Heart left ventricle (tissue), 16 donors: ENCODE measurements around the gene MRPL49. TPM values are rescaled to one million over a fixed set of nuclear protein-coding genes. Genes with fewer than 3 reads are reported as not detected.

Experiments used
- ATAC-seq, 4 donors: fragments of 200-7000 bp; cut with Tn5 transposase; one replicate each; pipeline ENCODE4 v1.9.1; 2020 to 2022; ENCODE audit warnings: moderate library complexity in 4 of 4, mild to moderate bottlenecking in 3 of 4, moderate number of reproducible peaks in 1 of 4
- DNase-seq, 5 donors: peaks; one replicate each; pipeline ENCODE4 v3.0.0-alpha.2; 2020
- H3K27ac ChIP-seq, 12 donors: fragments of 200-600 bp; sonication (generic) in 4 of 12; one replicate each; pipeline versions ENCODE4 v1.5.0 to v1.8.0; 2016 to 2022; ENCODE audit warnings: mild to moderate bottlenecking in 2 of 12
- H3K27me3 ChIP-seq, 9 donors: fragments of 200-600 bp; sonication (generic) in 2 of 9; one replicate each; pipeline versions ENCODE4 v1.5.1 to v1.8.0; 2016 to 2022; ENCODE audit warnings: mild to moderate bottlenecking in 3 of 9
- H3K36me3 ChIP-seq, 9 donors: fragments of 200-600 bp; sonication (generic) in 2 of 9; one replicate each; pipeline versions ENCODE4 v1.5.0 to v1.8.0; 2018 to 2022; ENCODE audit warnings: mild to moderate bottlenecking in 2 of 9
- H3K4me1 ChIP-seq, 12 donors: fragments of 200-600 bp; sonication (generic) in 4 of 12; one replicate each; pipeline versions ENCODE4 v1.5.0 to v1.8.0; 2016 to 2022; ENCODE audit warnings: mild to moderate bottlenecking in 3 of 12
- H3K4me3 ChIP-seq, 12 donors: fragments of 200-600 bp; sonication (generic) in 4 of 12; one replicate each; pipeline versions ENCODE4 v1.5.0 to v1.8.0; 2017 to 2022; ENCODE audit warnings: mild to moderate bottlenecking in 9 of 12, moderate library complexity in 4 of 12
- H3K9me3 ChIP-seq, 12 donors: fragments of 200-600 bp; sonication (generic) in 4 of 12; one replicate each; pipeline versions ENCODE4 v1.5.0 to v1.8.0; 2016 to 2022; ENCODE audit warnings: mild to moderate bottlenecking in 1 of 12
- POLR2A ChIP-seq, 2 donors: fragments of 450-650 bp; IDR thresholded peaks; one replicate each; pipeline ENCODE4 v1.6.1; 2017; ENCODE audit warnings: antibody characterized with exemption in 2 of 2, mild to moderate bottlenecking in 2 of 2, moderate library complexity in 2 of 2
- WGBS, 4 donors: extraction: QIAGEN DNeasy Blood & Tissue Kit in 2 of 4; methylation state at CpG; one replicate each; pipeline versions ENCODE4 v1.1.5 to v1.1.7; 2013 to 2018; 5-methylcytosine and 5-hydroxymethylcytosine counted together
- intact Hi-C, 10 donors: fragments of 100-400 bp; cut with DNase I; formaldehyde crosslinking; loops; one replicate each; pipeline versions ENCODE4 v1.11.1 to v1.14.2; 2022
- polyA plus RNA-seq, 2 donors: library from polyadenylated mRNA; stranded (reverse); fragments of 200-250 nt; gene quantifications; one replicate each; pipeline ENCODE4 v1.2.3, GENCODE V29; 2013
- total RNA-seq, 9 donors: library from RNA; depleted of rRNA in 2 of 9; stranded (reverse); fragments of >200 nt in 2 of 9; fragmentation: NEBNext Ultra II Directional in 3 of 9; extraction: Animal tissue kit (Norgen Biotek cat#: 25700) in 3 of 9; gene quantifications; one replicate each; pipeline versions ENCODE4 v1.1.0 to v1.2.4, GENCODE V29; 2016 to 2023
- TF ChIP-seq, protein P1 (sequence below), 12 donors: fragments of 200-600 bp; sonication (generic) in 4 of 12; IDR thresholded peaks; one replicate each; pipeline versions ENCODE4 v1.5.0 to v1.8.0; 2018 to 2022; ENCODE audit warnings: antibody characterized with exemption in 12 of 12, mild to moderate bottlenecking in 5 of 12
- donor health status: ischemic (EF 13 %, LVEDD 7.1; RV severe dilation, severe dysfunction).
- donor health status: healthy with polysubstance abuse.
- donor health status: DM: no; HTN: yes; CAD: no.
- donor health status: DM: no; HTN: no; CAD: no.
- donor health status: ischemic (EF 25% LVEDD 6.9; RV normal size, moderate dysfunction).
- donor health status: ischemic (EF 25% LVEDD 5.7; RV mildly dilated, moderate dysfunction).
- donor health status: healthy.
- donor health status: DM: yes; HTN: yes; CAD: no.
- donor health status: ischemic (EF 35%, LVEDD 5.7; RV mildly dilated, moderate dysfunction).
- donor health status: nonischemic (EF 11% LVEDD 7.7; RV severe dilation, severe dysfunction).
- donor health status: DM: yes; HTN: yes; CAD: no.
- donor health status: PGD.
- donor health status: ischemic (EF 29% LVEDD 5.4; RV normal size, mild dysfunction).
- donor health status: nonischemic (EF 23%, LVEDD 6.1; RV moderate dilation, normal function).

Gene MRPL49
- total and polyA plus RNA-seq, 11 donors = 13.7 to 66.6 (median 42.1) TPM

- no peak for ATAC-seq
- no peak overlapping the region for H3K27ac ChIP-seq
- H3K36me3 ChIP-seq = peaks cover 0 to 67% (median 65%) of the 10 kb centered on the region in 9 donors
- no peaks in the 10 kb centered on the region for H3K9me3 ChIP-seq
- H3K27me3 ChIP-seq = no peaks in the 10 kb centered on the region
- H3K4me1 ChIP-seq = peaks cover 0 to 34% (median 26%) of the 10 kb centered on the region in 12 donors
- 70 to 90% (median 83%) methylated on average over 2 to 3 of the region's 3 CpGs for WGBS, 4 donors
- TF ChIP-seq, protein P1, sequence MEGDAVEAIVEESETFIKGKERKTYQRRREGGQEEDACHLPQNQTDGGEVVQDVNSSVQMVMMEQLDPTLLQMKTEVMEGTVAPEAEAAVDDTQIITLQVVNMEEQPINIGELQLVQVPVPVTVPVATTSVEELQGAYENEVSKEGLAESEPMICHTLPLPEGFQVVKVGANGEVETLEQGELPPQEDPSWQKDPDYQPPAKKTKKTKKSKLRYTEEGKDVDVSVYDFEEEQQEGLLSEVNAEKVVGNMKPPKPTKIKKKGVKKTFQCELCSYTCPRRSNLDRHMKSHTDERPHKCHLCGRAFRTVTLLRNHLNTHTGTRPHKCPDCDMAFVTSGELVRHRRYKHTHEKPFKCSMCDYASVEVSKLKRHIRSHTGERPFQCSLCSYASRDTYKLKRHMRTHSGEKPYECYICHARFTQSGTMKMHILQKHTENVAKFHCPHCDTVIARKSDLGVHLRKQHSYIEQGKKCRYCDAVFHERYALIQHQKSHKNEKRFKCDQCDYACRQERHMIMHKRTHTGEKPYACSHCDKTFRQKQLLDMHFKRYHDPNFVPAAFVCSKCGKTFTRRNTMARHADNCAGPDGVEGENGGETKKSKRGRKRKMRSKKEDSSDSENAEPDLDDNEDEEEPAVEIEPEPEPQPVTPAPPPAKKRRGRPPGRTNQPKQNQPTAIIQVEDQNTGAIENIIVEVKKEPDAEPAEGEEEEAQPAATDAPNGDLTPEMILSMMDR (IDR thresholded peaks at IDR 0.05) = no peak
- TF ChIP-seq POLR2A (IDR thresholded peaks at IDR 0.05) = no peak
- no peak for DNase-seq
- intact Hi-C loops = no loop called here
- no peak overlapping the region for H3K4me3 ChIP-seq
These were observed 9.3 kb downstream of the MRPL49 start for GRCh38 chr11:65131417-65131776.

DNA sequence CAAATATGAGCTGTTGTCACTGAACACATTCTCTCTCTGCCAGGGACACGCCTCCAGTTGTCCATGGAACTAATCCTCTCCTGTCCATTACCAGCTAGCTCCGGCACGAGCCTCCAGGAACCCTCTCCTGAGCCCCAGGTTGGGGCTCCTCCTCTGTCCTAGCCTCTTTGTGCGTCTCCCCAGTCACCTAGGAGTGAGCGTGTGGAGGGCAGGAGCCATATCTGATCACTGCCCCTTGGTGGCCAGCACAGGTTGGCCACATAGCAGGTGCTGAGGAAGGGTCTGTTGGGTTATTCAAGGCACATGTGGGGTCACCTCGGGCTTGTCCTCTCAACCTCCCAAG lies 9.7 kb downstream of the MRPL49 start:
- Histone ChIP-seq H3K36me3 (peaks cover 0 to 63% (median 60%) of the 10 kb centered on the region in 9 donors), H3K9me3 (no peaks in the 10 kb centered on the region), H3K27ac (no peak overlapping the region), H3K4me1 (peaks cover 0 to 34% (median 26%) of the 10 kb centered on the region in 12 donors), H3K4me3 (no peak overlapping the region), H3K27me3 (no peaks in the 10 kb centered on the region)
- no peak for ATAC-seq
- intact Hi-C loops = no loop called here
- no peak for TF ChIP-seq POLR2A (IDR thresholded peaks at IDR 0.05)
- TF ChIP-seq, protein P1 (IDR thresholded peaks at IDR 0.05) = no peak
- DNase-seq = no peak
- WGBS, 4 donors = 83 to 89% (median 85%) methylated on average over 5 to 6 of the region's 6 CpGs

DNA sequence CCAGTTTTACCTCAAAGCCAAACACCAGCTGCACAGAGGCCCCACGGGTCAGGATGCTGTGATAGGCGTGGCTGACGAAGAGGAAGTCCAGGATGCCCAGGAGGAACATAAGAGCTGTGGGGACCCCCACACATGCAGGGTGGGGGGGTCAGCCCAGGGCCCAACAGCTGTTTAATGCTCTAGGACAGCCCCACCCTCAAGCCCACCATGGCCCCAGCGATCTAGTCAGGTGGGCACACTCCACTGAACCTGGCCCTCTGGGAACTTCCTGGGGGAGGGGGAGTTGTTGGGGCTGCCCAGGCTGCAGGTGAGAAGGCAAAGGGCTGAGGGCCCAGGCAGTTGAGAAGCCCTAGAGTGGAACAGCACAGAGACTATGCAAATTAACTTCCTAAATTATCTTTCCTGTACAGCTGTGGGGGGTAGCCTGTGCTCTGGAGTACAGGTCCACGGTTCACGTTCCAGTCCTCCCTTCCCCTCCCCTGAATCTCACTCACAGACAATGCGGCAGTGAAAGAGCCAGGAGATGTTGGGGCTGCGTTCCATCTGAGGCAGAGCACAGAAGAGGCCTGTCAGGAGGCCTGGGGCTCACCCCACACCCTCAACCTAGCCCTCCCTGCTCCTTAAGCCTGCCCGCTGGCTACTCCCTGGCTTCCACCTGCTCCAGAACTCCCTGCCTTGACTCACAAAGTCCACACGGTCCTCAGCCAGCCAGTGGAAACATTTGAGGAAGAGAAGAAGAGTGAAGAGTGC lies 10.3 kb downstream of the MRPL49 start:
- no peak for ATAC-seq
- no peaks in the 10 kb centered on the region for H3K27me3 ChIP-seq
- WGBS, 4 donors = 66 to 80% (median 72%) methylated on average over 6 to 10 of the region's 10 CpGs
- H3K36me3 ChIP-seq = peaks cover 0 to 57% (median 55%) of the 10 kb centered on the region in 9 donors
- H3K4me3 ChIP-seq = peak overlapping the region in 4 of 12 donors; percentile 89 to 98 (median 94)
- TF ChIP-seq POLR2A (IDR thresholded peaks at IDR 0.05) = no peak
- H3K4me1 ChIP-seq = peaks cover 0 to 34% (median 26%) of the 10 kb centered on the region in 12 donors
- intact Hi-C loops = no loop called here
- H3K9me3 ChIP-seq = no peaks in the 10 kb centered on the region
- peak in 2 of 5 donors; percentile 6 to 18 for DNase-seq
- H3K27ac ChIP-seq = no peak overlapping the region

GRCh38 chr11:65132988-65133700 lies 11.0 kb downstream of the MRPL49 start:
- Histone ChIP-seq H3K9me3 (no peaks in the 10 kb centered on the region), H3K27ac (peak overlapping the region in 10 of 12 donors; percentile 94 to 99 (median 98)), H3K27me3 (no peaks in the 10 kb centered on the region), H3K4me1 (peaks cover 0 to 34% (median 26%) of the 10 kb centered on the region in 12 donors), H3K36me3 (peaks cover 0 to 50% (median 47%) of the 10 kb centered on the region in 9 donors), H3K4me3 (peak overlapping the region; percentile 63 to 98 (median 89))
- DNase-seq = peak in 2 of 5 donors; percentile 19 to 28
- no peak for ATAC-seq
- intact Hi-C loops = no loop called here
- TF ChIP-seq POLR2A (IDR thresholded peaks at IDR 0.05) = no peak
- TF ChIP-seq, protein P1 (IDR thresholded peaks at IDR 0.05) = no peak
- WGBS, 4 donors = 42 to 53% (median 48%) methylated on average over 16 to 18 of the region's 18 CpGs
